NCI-H2107 treated with DMSO at 0.1 percent for 48 hours (cell line): ENCODE results near the gene RAD51AP2.

Experiments used
- DNase-seq: peaks from one replicate; lab custom pipeline; 2025; ENCODE audit not compliant: unreplicated experiment; lab: John Stamatoyannopoulos, UW

Gene RAD51AP2

DNA sequence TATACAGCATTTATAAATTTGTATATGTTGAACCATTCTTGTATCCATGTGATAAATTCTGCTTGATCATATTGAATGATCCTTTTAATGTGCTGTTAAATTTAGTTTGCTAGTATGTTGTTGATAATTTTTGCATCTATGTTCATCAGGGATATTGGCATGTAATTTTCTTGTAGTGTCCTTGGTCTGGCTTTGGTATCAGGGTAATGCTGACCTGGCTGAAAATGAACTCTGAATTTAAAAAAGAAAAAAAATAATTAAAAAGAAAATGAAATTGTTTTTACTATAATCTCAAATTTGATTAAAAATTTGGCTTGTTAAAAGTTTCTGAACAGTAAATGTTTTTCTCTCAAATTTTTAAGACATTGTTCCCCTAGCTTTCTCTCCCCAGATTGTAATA lies 46.3 kb downstream of the RAD51AP2 start:
- DNase-seq, result no peak

DNA sequence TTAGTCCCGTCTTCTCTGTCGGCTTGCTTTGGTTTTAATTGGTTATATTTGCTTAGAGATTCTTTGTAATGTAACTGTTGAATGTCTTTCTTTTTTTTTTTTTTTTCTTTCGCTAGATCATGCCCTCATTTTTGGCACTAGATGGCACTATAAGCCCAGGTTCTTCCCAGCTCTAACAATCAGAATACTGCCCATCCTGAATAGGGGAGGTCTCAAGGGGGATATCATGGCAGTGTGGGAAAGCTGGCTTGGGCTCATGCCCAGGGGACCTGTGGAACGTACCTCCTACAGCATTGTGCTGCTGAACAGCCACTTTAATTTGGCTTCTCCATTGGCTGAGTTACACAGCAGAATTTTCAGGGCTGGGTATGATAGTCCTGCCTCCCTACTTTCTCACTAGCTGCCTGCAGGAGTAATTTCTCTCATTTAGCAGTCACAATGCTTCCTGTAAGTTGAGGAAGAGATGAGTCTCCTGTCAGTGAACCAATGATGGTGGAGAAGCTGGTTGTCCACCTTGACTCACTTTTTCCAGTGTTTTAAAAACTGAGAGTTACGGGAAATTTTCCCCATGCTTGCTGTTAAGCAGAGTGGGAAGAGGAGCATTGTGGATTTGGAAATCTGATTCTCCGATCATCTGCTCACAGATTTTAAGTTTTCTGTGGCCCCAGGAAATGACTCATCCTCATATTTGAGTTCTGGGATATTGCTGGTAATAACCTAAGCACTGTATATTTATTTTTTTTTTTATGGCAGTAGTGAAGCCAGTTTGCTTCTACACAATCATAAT lies 47.2 kb downstream of the RAD51AP2 start:
- DNase-seq, result no peak

DNA sequence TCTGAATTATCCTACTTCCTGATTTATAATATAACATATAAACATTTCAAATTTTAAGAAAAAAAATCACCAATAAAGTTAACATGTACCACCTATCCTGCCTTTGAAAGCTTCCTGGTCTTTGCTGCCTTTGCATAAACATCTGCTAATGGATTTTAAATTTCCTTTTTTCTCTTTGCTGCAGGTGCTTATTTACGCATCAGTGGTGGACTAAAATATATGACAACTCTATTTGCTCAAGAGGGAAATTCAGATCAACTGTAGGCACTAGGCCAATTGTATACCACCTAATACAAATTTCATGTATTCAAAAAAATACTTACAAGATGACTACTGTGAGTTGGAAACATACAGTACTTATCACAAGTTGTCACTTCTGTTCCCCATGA lies 57.2 kb downstream of the RAD51AP2 start:
- no peak for DNase-seq
